Natural killer cell (primary cell): ENCODE data around the gene EPB41L4A. TPM values are rescaled to one million over a fixed set of nuclear protein-coding genes. Genes with fewer than 3 reads are reported as not detected.

ENCODE experiments used
- ATAC-seq, 3 donors: fragments of 150-1000 bp in 2 of 3; fragments of 200-7000 bp in 1 of 3; cut with Tn5 transposase; 1 replicate in 1 of 3; 2 replicates in 2 of 3; pipeline ENCODE4 v1.10.0; 2021; ENCODE audit warnings: mild to moderate bottlenecking in 2 of 3, moderate library complexity in 2 of 3
- DNase-seq, 2 donors: peaks; one replicate each; pipeline versions ENCODE4 v3.0.0 to v3.0.0-alpha.2; 2013 to 2021; ENCODE audit warnings: mixed read lengths in 1 of 2
- H3K27ac ChIP-seq: one replicate; pipeline ENCODE4 v1.5.1; 2013; ENCODE audit warnings: mild to moderate bottlenecking, low read length
- H3K27me3 ChIP-seq: one replicate; pipeline ENCODE4 v1.6.1; 2013; ENCODE audit warnings: low read length; ENCODE audit not compliant: control insufficient read depth, insufficient read depth
- H3K36me3 ChIP-seq: one replicate; pipeline ENCODE4 v1.6.1; 2013; ENCODE audit warnings: low read length; ENCODE audit not compliant: control insufficient read depth, insufficient read depth
- H3K4me1 ChIP-seq: one replicate; pipeline ENCODE4 v1.6.1; 2013; ENCODE audit warnings: low read length; ENCODE audit not compliant: control insufficient read depth, insufficient read depth
- H3K4me3 ChIP-seq: one replicate; pipeline ENCODE4 v1.5.1; 2013; ENCODE audit warnings: low read length
- H3K9me3 ChIP-seq: one replicate; pipeline ENCODE4 v1.6.1; 2013; ENCODE audit warnings: low read length; ENCODE audit not compliant: control insufficient read depth, insufficient read depth
- H3K27ac Mint-ChIP-seq, 2 donors: one replicate each; pipeline ENCODE4 v1.8.0; 2022; ENCODE audit warnings: mild to moderate bottlenecking in 2 of 2, mixed read lengths in 2 of 2, moderate library complexity in 1 of 2
- H3K27me3 Mint-ChIP-seq, 2 donors: one replicate each; pipeline ENCODE4 v1.8.0; 2022; ENCODE audit warnings: low read depth in 2 of 2, mixed read lengths in 2 of 2
- H3K36me3 Mint-ChIP-seq: one replicate; pipeline ENCODE4 v1.8.0; 2022; ENCODE audit warnings: mixed read lengths
- H3K4me1 Mint-ChIP-seq, 2 donors: one replicate each; pipeline ENCODE4 v1.8.0; 2022; ENCODE audit warnings: mixed read lengths in 2 of 2
- H3K4me3 Mint-ChIP-seq: one replicate; pipeline ENCODE4 v1.8.0; 2022; ENCODE audit warnings: mild to moderate bottlenecking, moderate library complexity, mixed read lengths
- H3K9me3 Mint-ChIP-seq, 2 donors: one replicate each; pipeline ENCODE4 v1.8.0; 2022; ENCODE audit warnings: mixed read lengths in 2 of 2
- WGBS: methylation state at CpG from one replicate; pipeline ENCODE4 v1.1.7; 2013; ENCODE audit warnings: missing lambda C conversion rate; ENCODE audit not compliant: insufficient coverage; 5-methylcytosine and 5-hydroxymethylcytosine counted together
- intact Hi-C: fragments of 100-400 bp; cut with micrococcal nuclease; formaldehyde crosslinking; loops from one replicate; pipeline ENCODE4 v1.14.2; 2022
- total RNA-seq, 4 donors: library from RNA; stranded (reverse); fragments of 120-200 nt in 1 of 4; gene quantifications; one replicate each; pipeline versions ENCODE4 v1.2.3 to v1.2.4, GENCODE V29; 2013 to 2022
- TF ChIP-seq, protein P1 (sequence below): fragments of 200-600 bp; IDR thresholded peaks from one replicate; pipeline ENCODE4 v1.8.0; 2022; ENCODE audit warnings: antibody characterized with exemption

Gene EPB41L4A
- total RNA-seq, 3 donors from 2014 or later (not counting 1 experiment from before 2014, with no cell fraction given), result 21.9 to 30.4 (median 22.1) TPM

DNA sequence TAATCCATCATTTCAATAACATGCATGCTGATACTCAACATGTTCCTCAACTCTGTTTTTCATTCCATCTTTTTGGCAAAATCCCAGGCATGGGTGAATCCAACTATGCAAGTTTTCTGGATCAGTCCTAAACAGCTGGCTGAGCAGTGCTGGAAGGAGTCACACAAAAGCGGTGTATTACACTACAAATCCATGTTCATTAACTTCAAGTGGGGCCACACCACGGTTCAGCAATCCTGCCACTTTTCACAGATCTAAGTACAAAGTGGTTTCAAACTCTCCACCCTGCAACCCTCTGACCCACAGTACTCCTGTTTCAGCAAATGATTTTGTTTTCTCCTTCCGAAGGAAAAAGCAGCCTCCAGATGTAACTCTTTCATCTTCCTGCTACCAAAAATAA lies 222.5 kb downstream of the EPB41L4A start:
- TF ChIP-seq, protein P1, sequence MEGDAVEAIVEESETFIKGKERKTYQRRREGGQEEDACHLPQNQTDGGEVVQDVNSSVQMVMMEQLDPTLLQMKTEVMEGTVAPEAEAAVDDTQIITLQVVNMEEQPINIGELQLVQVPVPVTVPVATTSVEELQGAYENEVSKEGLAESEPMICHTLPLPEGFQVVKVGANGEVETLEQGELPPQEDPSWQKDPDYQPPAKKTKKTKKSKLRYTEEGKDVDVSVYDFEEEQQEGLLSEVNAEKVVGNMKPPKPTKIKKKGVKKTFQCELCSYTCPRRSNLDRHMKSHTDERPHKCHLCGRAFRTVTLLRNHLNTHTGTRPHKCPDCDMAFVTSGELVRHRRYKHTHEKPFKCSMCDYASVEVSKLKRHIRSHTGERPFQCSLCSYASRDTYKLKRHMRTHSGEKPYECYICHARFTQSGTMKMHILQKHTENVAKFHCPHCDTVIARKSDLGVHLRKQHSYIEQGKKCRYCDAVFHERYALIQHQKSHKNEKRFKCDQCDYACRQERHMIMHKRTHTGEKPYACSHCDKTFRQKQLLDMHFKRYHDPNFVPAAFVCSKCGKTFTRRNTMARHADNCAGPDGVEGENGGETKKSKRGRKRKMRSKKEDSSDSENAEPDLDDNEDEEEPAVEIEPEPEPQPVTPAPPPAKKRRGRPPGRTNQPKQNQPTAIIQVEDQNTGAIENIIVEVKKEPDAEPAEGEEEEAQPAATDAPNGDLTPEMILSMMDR, result no peak
- Histone ChIP-seq H3K4me1 (no peaks in the 10 kb centered on the region), H3K9me3 (no peaks in the 10 kb centered on the region), H3K4me3 (no peak overlapping the region), H3K27me3 (no peaks in the 10 kb centered on the region), H3K36me3 (no peaks in the 10 kb centered on the region), H3K27ac (no peak overlapping the region)
- ATAC-seq (no peak), DNase-seq (no peak)
- WGBS, result 83% methylated on average over 3 of the region's 3 CpGs
- no peak overlapping the region for H3K27ac Mint-ChIP-seq
- intact Hi-C loops, result no loop called here
- H3K4me1 Mint-ChIP-seq, result no peaks in the 10 kb centered on the region
- H3K4me3 Mint-ChIP-seq, result no peak overlapping the region
- H3K27me3 Mint-ChIP-seq, result peaks cover 3 to 13% of the 10 kb centered on the region in 2 donors
- H3K36me3 Mint-ChIP-seq, result no peaks in the 10 kb centered on the region
- H3K9me3 Mint-ChIP-seq, result no peaks in the 10 kb centered on the region

DNA sequence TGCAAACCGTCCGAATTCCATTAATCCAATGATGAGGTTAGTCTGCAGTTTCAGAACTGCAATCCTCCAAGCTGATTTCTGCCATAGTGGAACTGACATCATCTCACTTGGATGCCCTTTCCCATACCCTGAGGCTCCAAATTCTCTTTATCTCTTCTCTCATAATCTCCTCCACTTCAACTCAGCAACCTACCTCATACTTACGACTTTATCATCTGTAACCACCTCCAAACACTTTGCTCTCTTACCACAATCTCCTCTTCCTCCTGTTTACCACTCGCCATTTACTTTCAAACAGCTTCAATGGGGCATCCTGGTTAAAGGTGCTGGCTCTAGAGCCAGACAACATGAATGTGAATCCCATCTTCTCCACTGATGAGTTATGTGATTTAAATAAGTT lies 223.2 kb downstream of the EPB41L4A start:
- no peaks in the 10 kb centered on the region for H3K36me3 Mint-ChIP-seq
- H3K4me1 ChIP-seq, result no peaks in the 10 kb centered on the region
- ATAC-seq (no peak), DNase-seq (no peak)
- H3K4me3 ChIP-seq, result no peak overlapping the region
- peaks cover 3 to 15% of the 10 kb centered on the region in 2 donors for H3K27me3 Mint-ChIP-seq
- H3K4me3 Mint-ChIP-seq, result no peak overlapping the region
- H3K9me3 ChIP-seq, result no peaks in the 10 kb centered on the region
- intact Hi-C loops, result no loop called here
- TF ChIP-seq, protein P1, result no peak
- no peaks in the 10 kb centered on the region for H3K36me3 ChIP-seq
- H3K9me3 Mint-ChIP-seq, result no peaks in the 10 kb centered on the region
- no peak overlapping the region for H3K27ac ChIP-seq
- H3K27me3 ChIP-seq, result no peaks in the 10 kb centered on the region
- H3K27ac Mint-ChIP-seq, result no peak overlapping the region
- 83% methylated on average over 4 of the region's 4 CpGs for WGBS
- H3K4me1 Mint-ChIP-seq, result no peaks in the 10 kb centered on the region

DNA sequence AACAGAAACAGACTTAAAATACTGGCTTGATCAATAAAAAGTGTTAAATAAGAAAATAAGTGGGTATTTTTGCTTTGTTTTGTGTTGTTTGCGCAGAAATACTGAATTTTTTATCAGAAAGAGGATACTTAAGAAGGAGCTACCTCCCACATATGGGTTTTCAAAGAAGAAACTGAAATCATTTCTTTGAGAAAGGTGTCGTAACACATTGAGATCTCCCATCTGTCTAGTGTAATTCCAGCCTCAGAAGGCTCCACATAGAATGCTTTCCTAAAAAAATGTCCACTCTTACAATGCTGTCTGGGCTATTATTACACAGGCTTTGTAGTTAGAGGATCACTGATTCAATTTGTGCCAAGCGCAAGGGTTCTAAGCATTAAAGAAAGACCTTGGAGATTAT lies 226.2 kb downstream of the EPB41L4A start:
- Histone ChIP-seq H3K4me1 (no peaks in the 10 kb centered on the region), H3K4me3 (no peak overlapping the region), H3K27ac (no peak overlapping the region), H3K9me3 (no peaks in the 10 kb centered on the region), H3K36me3 (no peaks in the 10 kb centered on the region), H3K27me3 (no peaks in the 10 kb centered on the region)
- Mint-ChIP-seq H3K36me3 (no peaks in the 10 kb centered on the region), H3K4me1 (no peaks in the 10 kb centered on the region), H3K4me3 (no peak overlapping the region), H3K9me3 (no peaks in the 10 kb centered on the region), H3K27me3 (peaks cover 13 to 31% of the 10 kb centered on the region in 2 donors), H3K27ac (no peak overlapping the region)
- DNase-seq (no peak), ATAC-seq (no peak)
- TF ChIP-seq, protein P1, result no peak
- WGBS, result 100% methylated on average over 1 of the region's 3 CpGs
- intact Hi-C loops, result no loop called here

DNA sequence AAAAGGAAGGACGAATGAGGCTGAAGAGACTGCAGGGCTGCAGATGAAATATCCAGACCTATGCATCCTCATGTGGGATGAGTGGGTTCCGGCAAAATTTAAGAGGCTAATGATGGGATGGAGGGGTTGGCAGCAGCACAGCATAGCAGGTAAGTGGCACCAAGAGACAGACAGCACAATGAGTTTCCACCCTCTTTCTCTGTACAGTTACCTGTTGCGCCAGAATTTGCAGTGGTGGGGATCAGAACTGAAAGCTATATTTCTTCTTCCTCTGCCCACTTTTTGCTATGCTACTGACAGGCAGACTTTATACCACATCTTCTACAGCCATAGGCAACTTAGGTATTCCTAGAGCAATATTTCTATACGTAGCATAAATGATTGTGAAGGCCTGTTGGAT lies 227.0 kb downstream of the EPB41L4A start:
- intact Hi-C loops, result no loop called here
- Mint-ChIP-seq H3K36me3 (no peaks in the 10 kb centered on the region), H3K4me3 (no peak overlapping the region), H3K27ac (no peak overlapping the region), H3K27me3 (peaks cover 13 to 39% of the 10 kb centered on the region in 2 donors), H3K9me3 (no peaks in the 10 kb centered on the region), H3K4me1 (no peaks in the 10 kb centered on the region)
- DNase-seq (no peak), ATAC-seq (no peak)
- TF ChIP-seq, protein P1, result no peak
- no peak overlapping the region for H3K27ac ChIP-seq
- 88% methylated on average over 4 of the region's 4 CpGs for WGBS
- H3K9me3 ChIP-seq, result no peaks in the 10 kb centered on the region
- H3K27me3 ChIP-seq, result no peaks in the 10 kb centered on the region
- H3K4me3 ChIP-seq, result no peak overlapping the region
- H3K4me1 ChIP-seq, result no peaks in the 10 kb centered on the region
- no peaks in the 10 kb centered on the region for H3K36me3 ChIP-seq
